ENCODE results near the gene C5orf22. TPM values are rescaled to one million over a fixed set of nuclear protein-coding genes. Genes with fewer than 3 reads are reported as not detected.
"Not testable (repeated sequence)": the region's sequence is repeated elsewhere in the genome, so short reads cannot be mapped to it uniquely, and the experiment has no call there.

C5orf22 gene
- total and polyA plus RNA-seq, 4 donors: 10.0 to 29.8 (median 17.3) TPM

GRCh38 chr5:31559942-31560341 lies 27.8 kb downstream of the C5orf22 start:
- H3K27me3 ChIP-seq (ENCODE audit: control insufficient read depth in 3 of 3, insufficient read depth in 3 of 3, low read length in 2 of 3): no peaks in the 10 kb centered on the region
- peaks cover 0 to 6% (median 3%) of the 10 kb centered on the region in 4 donors for H3K36me3 ChIP-seq (ENCODE audit: control insufficient read depth in 4 of 4, insufficient read depth in 4 of 4, low read length in 4 of 4)
- no peaks in the 10 kb centered on the region for H3K9me3 ChIP-seq (ENCODE audit: control insufficient read depth in 4 of 4, insufficient read depth in 3 of 4, low read length in 3 of 4)
- TF ChIP-seq CTCF (IDR thresholded peaks at IDR 0.05; ENCODE audit: control extremely low read depth, extremely low read depth): no peak
- WGBS, 2 donors: 92 to 99% methylated on average over 3 of the region's 3 CpGs
- no peak overlapping the region for H3K9ac ChIP-seq (ENCODE audit: insufficient read depth in 1 of 2, low read length in 2 of 2)
- H3K4me3 ChIP-seq: no peak overlapping the region
- H3K27ac ChIP-seq (ENCODE audit: low read depth in 1 of 2, low read length in 1 of 2): no peak overlapping the region
- peaks cover 0 to 8% (median 0%) of the 10 kb centered on the region in 5 donors for H3K4me1 ChIP-seq (ENCODE audit: control insufficient read depth in 5 of 5, insufficient read depth in 5 of 5, low read length in 5 of 5)
- ATAC-seq (ENCODE audit: insufficient read depth, low FRiP score) (no peak), DNase-seq (no peak)

DNA sequence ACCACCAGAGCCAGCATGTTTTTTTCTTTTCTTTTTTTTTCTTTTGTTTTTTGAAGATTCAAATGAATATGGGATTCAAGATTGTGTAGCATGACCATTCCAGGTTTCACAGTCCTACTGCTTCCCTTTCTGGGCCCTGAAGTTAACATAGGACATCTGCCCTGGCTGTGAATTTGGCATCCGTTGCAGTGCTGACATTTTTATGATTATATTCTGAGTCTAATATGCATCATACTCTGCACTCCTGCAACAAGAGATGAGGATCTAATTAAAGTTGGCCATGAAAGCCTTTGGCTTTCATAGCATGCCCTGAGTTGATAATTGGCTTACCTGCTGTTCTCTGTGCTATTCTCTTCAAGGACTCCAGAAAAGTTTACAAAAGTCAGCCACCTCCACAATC lies 29.8 kb downstream of the C5orf22 start:
- H3K27me3 ChIP-seq (ENCODE audit: control insufficient read depth in 3 of 3, insufficient read depth in 3 of 3, low read length in 2 of 3): no peaks in the 10 kb centered on the region
- H3K36me3 ChIP-seq (ENCODE audit: control insufficient read depth in 4 of 4, insufficient read depth in 4 of 4, low read length in 4 of 4): peaks cover 0 to 3% (median under 1%) of the 10 kb centered on the region in 4 donors
- H3K4me3 ChIP-seq: no peak overlapping the region
- DNase-seq (peak in 2 of 3 donors; percentile 45 to 70), ATAC-seq (ENCODE audit: insufficient read depth, low FRiP score) (no peak)
- WGBS, 2 donors: 75 to 93% methylated on average over 1 of the region's 1 CpG
- H3K9me3 ChIP-seq (ENCODE audit: control insufficient read depth in 4 of 4, insufficient read depth in 3 of 4, low read length in 3 of 4): peaks cover 0 to 3% (median 0%) of the 10 kb centered on the region in 4 donors
- no peak for TF ChIP-seq CTCF (IDR thresholded peaks at IDR 0.05; ENCODE audit: control extremely low read depth, extremely low read depth)
- no peak overlapping the region for H3K27ac ChIP-seq (ENCODE audit: low read depth in 1 of 2, low read length in 1 of 2)
- no peak overlapping the region for H3K9ac ChIP-seq (ENCODE audit: insufficient read depth in 1 of 2, low read length in 2 of 2)
- peaks cover 0 to 8% (median 0%) of the 10 kb centered on the region in 5 donors for H3K4me1 ChIP-seq (ENCODE audit: control insufficient read depth in 5 of 5, insufficient read depth in 5 of 5, low read length in 5 of 5)

DNA sequence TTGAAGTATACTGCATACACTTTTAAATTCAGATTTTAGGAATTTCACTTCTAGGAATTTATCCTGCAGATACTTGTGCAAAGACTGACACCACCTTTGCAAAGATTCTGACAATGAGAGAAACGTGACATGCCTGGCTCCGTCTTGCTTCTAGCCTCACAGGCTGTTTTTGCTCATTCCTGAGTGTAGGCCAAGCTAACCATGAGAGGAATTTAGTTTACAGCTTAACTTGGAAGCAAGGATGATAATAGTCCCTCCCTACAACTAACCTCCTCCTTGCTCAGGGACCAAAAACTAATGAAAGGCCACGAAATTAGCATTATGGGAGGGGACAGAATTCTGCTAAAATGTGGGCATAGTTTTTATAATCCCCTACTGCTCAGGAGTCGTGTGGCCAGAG lies 31.1 kb downstream of the C5orf22 start:
- Histone ChIP-seq H3K4me1 (ENCODE audit: control insufficient read depth in 5 of 5, insufficient read depth in 5 of 5, low read length in 5 of 5) (peaks cover 0 to 8% (median 0%) of the 10 kb centered on the region in 5 donors), H3K9me3 (ENCODE audit: control insufficient read depth in 4 of 4, insufficient read depth in 3 of 4, low read length in 3 of 4) (peaks cover 0 to 3% (median 0%) of the 10 kb centered on the region in 4 donors), H3K27me3 (ENCODE audit: control insufficient read depth in 3 of 3, insufficient read depth in 3 of 3, low read length in 2 of 3) (no peaks in the 10 kb centered on the region), H3K36me3 (ENCODE audit: control insufficient read depth in 4 of 4, insufficient read depth in 4 of 4, low read length in 4 of 4) (no peaks in the 10 kb centered on the region), H3K4me3 (no peak overlapping the region), H3K27ac (ENCODE audit: low read depth in 1 of 2, low read length in 1 of 2) (no peak overlapping the region), H3K9ac (ENCODE audit: insufficient read depth in 1 of 2, low read length in 2 of 2) (no peak overlapping the region)
- DNase-seq (peak in 1 of 3 donors; percentile 14), ATAC-seq (ENCODE audit: insufficient read depth, low FRiP score) (no peak)
- no peak for TF ChIP-seq CTCF (IDR thresholded peaks at IDR 0.05; ENCODE audit: control extremely low read depth, extremely low read depth)
- 62 to 64% methylated on average over 4 of the region's 4 CpGs for WGBS, 2 donors

GRCh38 chr5:31566362-31566761 lies 34.3 kb downstream of the C5orf22 start:
- not testable (repeated sequence) for ATAC-seq (ENCODE audit: insufficient read depth, low FRiP score)

More at GRCh38 chr5:31566362-31566761, 34.3 kb downstream of the C5orf22 start:
- not testable (repeated sequence) for H3K36me3 ChIP-seq (ENCODE audit: control insufficient read depth in 4 of 4, insufficient read depth in 4 of 4, low read length in 4 of 4); H3K4me1 ChIP-seq (ENCODE audit: control insufficient read depth in 5 of 5, insufficient read depth in 5 of 5, low read length in 5 of 5); H3K9me3 ChIP-seq (ENCODE audit: control insufficient read depth in 4 of 4, insufficient read depth in 3 of 4, low read length in 3 of 4); DNase-seq; H3K4me3 ChIP-seq; H3K27me3 ChIP-seq (ENCODE audit: control insufficient read depth in 3 of 3, insufficient read depth in 3 of 3, low read length in 2 of 3); H3K9ac ChIP-seq (ENCODE audit: insufficient read depth in 1 of 2, low read length in 2 of 2); H3K27ac ChIP-seq (ENCODE audit: low read depth in 1 of 2, low read length in 1 of 2)
- 40 to 74% methylated on average over 3 of the region's 3 CpGs for WGBS, 2 donors
